ENCODE results near the gene PPP6R2. TPM values are rescaled to one million over a fixed set of nuclear protein-coding genes. Genes with fewer than 3 reads are reported as not detected.

The PPP6R2 gene
- total and polyA plus RNA-seq, 2 donors (not counting 1 experiment from before 2014, with no cell fraction given) = 19.7 to 44.4 TPM

DNA sequence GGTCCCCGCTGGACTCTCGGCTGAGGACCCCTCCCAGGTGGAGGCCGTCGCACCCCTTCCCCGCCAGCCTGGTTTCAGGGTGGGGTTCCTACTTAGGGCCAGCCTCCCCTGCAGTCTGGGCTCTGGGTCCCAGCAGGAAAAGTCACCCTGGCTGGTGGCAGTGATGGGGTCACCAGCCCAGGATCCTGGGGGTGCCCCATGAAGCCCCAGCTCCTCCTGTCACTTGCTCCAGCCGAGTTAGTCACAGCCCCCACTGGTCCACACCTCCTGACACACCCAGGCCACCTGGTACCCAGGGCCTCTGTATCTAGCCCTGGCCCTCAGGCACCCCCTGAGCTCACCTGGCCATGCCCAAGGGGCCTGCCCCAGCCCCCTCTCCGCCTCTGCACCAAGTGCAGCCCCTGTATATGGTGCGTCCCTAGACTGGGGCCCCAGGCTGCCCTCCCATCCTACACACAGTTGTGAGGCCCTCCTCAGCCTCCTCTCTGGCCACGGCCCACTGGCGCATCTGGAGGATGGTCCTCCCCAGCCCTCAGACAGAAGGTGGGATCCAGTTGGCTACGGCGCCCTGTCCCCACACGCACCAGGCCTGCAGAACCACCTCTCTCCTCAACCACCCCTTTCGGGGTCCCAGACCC is 42.4 kb upstream of the PPP6R2 start:
- Histone ChIP-seq H3K79me2 (ENCODE audit: control insufficient read depth, insufficient read depth, low read length) (peaks cover 94% of the 10 kb centered on the region), H3K27me3 (ENCODE audit: control insufficient read depth, insufficient read depth, low read length) (no peaks in the 10 kb centered on the region), H2AFZ (ENCODE audit: low read length) (no peak overlapping the region), H3K36me3 (ENCODE audit: control insufficient read depth, insufficient read depth, low read length) (peaks cover 13% of the 10 kb centered on the region), H3K4me2 (ENCODE audit: extremely low read depth, insufficient read depth, low read length) (peak overlapping the region; percentile 58), H3K4me1 (ENCODE audit: control insufficient read depth, extremely low read depth, insufficient read depth, low read length) (peaks cover 57% of the 10 kb centered on the region), H3K27ac (ENCODE audit: insufficient read depth, low read length) (no peak overlapping the region), H3K4me3 (replicated peaks in 1 of 4; ENCODE audit: control extremely low read depth in 1 of 4, insufficient read depth in 1 of 4, low read depth in 3 of 4, low read length in 4 of 4) (peak overlapping the region in 1 of 4 experiments; percentile 17), H3K9ac (ENCODE audit: insufficient read depth, low read length) (no peak overlapping the region), H4K20me1 (ENCODE audit: control insufficient read depth, extremely low read depth, insufficient read depth, low read length) (peaks cover 2% of the 10 kb centered on the region), H3K9me3 (ENCODE audit: control insufficient read depth, insufficient read depth, low read depth, low read length) (no peaks in the 10 kb centered on the region)
- TF ChIP-seq, protein P1, sequence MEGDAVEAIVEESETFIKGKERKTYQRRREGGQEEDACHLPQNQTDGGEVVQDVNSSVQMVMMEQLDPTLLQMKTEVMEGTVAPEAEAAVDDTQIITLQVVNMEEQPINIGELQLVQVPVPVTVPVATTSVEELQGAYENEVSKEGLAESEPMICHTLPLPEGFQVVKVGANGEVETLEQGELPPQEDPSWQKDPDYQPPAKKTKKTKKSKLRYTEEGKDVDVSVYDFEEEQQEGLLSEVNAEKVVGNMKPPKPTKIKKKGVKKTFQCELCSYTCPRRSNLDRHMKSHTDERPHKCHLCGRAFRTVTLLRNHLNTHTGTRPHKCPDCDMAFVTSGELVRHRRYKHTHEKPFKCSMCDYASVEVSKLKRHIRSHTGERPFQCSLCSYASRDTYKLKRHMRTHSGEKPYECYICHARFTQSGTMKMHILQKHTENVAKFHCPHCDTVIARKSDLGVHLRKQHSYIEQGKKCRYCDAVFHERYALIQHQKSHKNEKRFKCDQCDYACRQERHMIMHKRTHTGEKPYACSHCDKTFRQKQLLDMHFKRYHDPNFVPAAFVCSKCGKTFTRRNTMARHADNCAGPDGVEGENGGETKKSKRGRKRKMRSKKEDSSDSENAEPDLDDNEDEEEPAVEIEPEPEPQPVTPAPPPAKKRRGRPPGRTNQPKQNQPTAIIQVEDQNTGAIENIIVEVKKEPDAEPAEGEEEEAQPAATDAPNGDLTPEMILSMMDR (conservative IDR thresholded peaks at IDR 0.05 in 1 of 2, IDR thresholded peaks at IDR 0.05 in 1 of 2; ENCODE audit: low read depth in 1 of 2, low read length in 2 of 2) = no peak
- TF ChIP-seq EZH2 (IDR thresholded peaks at IDR 0.05; ENCODE audit: low read length, missing control alignments) = no peak
- no peak for DNase-seq (ENCODE audit: low read depth in 2 of 2)

DNA sequence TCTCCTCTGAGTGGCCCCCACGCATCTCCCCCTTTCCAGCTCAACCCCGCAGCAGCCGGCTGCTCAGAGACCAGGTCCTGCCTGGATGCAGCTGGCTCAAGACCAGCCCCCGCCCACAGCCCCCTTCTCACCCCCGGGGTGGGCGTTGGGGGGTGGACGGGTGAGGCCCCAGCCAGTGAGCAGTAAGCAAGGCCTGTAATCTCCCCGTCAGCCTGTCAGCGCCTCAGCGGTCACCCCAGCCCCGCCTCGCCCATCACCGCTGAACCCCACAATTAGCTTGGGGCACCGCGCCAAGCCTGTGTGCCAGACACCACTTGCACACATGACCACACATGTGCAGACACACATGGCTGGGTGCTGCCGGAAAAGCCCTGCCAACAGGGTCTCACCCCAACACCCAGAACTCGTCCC is 41.5 kb upstream of the PPP6R2 start:
- Histone ChIP-seq H3K36me3 (ENCODE audit: control insufficient read depth, insufficient read depth, low read length) (peaks cover 13% of the 10 kb centered on the region), H3K27ac (ENCODE audit: insufficient read depth, low read length) (peak overlapping the region; percentile 56), H3K9ac (ENCODE audit: insufficient read depth, low read length) (peak overlapping the region; percentile 7), H3K9me3 (ENCODE audit: control insufficient read depth, insufficient read depth, low read depth, low read length) (no peaks in the 10 kb centered on the region), H3K27me3 (ENCODE audit: control insufficient read depth, insufficient read depth, low read length) (no peaks in the 10 kb centered on the region), H4K20me1 (ENCODE audit: control insufficient read depth, extremely low read depth, insufficient read depth, low read length) (peaks cover 2% of the 10 kb centered on the region), H3K4me2 (ENCODE audit: extremely low read depth, insufficient read depth, low read length) (peak overlapping the region; percentile 58), H3K4me1 (ENCODE audit: control insufficient read depth, extremely low read depth, insufficient read depth, low read length) (peaks cover 55% of the 10 kb centered on the region), H2AFZ (ENCODE audit: low read length) (no peak overlapping the region), H3K4me3 (replicated peaks in 1 of 4; ENCODE audit: control extremely low read depth in 1 of 4, insufficient read depth in 1 of 4, low read depth in 3 of 4, low read length in 4 of 4) (peak overlapping the region in 3 of 4 experiments; percentile 7 to 25 (median 7)), H3K79me2 (ENCODE audit: control insufficient read depth, insufficient read depth, low read length) (peaks cover 94% of the 10 kb centered on the region)
- DNase-seq (ENCODE audit: low read depth in 2 of 2) = no peak
- TF ChIP-seq EZH2 (IDR thresholded peaks at IDR 0.05; ENCODE audit: low read length, missing control alignments) = no peak
- TF ChIP-seq, protein P1 (conservative IDR thresholded peaks at IDR 0.05 in 1 of 2, IDR thresholded peaks at IDR 0.05 in 1 of 2; ENCODE audit: low read depth in 1 of 2, low read length in 2 of 2) = no peak

DNA sequence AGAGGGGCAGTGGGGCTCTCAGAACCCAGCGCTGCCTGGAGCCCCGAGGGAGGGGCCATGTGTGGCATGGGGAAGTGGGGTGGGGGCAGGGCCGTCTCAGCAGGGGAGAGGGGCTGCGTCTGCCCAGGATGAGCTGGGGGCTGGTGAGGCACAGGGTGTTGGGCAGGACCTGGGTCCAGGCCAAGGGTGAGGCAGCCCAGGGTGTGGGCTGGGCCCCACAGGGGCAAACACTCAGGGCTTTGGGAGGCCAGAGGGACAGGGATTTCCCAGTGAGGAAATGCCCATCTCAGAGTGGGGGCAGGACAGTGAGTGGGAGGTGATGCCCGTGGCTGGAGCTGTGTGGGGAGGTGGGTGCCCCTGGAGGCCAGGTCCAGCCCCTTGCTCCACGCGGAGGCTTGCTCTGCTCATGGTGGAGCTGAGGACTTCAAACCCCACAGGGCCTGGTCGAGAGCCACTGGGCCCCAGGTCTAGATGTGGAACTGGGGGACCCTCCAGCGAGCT is 41.0 kb upstream of the PPP6R2 start:
- H3K4me3 ChIP-seq (replicated peaks in 1 of 4; ENCODE audit: control extremely low read depth in 1 of 4, insufficient read depth in 1 of 4, low read depth in 3 of 4, low read length in 4 of 4) = peak overlapping the region in 2 of 4 experiments; percentile 7 to 25
- peak overlapping the region; percentile 44 for H3K4me2 ChIP-seq (ENCODE audit: extremely low read depth, insufficient read depth, low read length)
- peak overlapping the region; percentile 56 for H3K27ac ChIP-seq (ENCODE audit: insufficient read depth, low read length)
- H3K9ac ChIP-seq (ENCODE audit: insufficient read depth, low read length) = peak overlapping the region; percentile 7
- no peak overlapping the region for H2AFZ ChIP-seq (ENCODE audit: low read length)
- peaks cover 13% of the 10 kb centered on the region for H3K36me3 ChIP-seq (ENCODE audit: control insufficient read depth, insufficient read depth, low read length)
- TF ChIP-seq EZH2 (IDR thresholded peaks at IDR 0.05; ENCODE audit: low read length, missing control alignments) = no peak
- TF ChIP-seq, protein P1 (conservative IDR thresholded peaks at IDR 0.05 in 1 of 2, IDR thresholded peaks at IDR 0.05 in 1 of 2; ENCODE audit: low read depth in 1 of 2, low read length in 2 of 2) = no peak
- H3K27me3 ChIP-seq (ENCODE audit: control insufficient read depth, insufficient read depth, low read length) = no peaks in the 10 kb centered on the region
- DNase-seq (ENCODE audit: low read depth in 2 of 2) = peak in 1 of 2 donors; percentile 28
- no peaks in the 10 kb centered on the region for H3K9me3 ChIP-seq (ENCODE audit: control insufficient read depth, insufficient read depth, low read depth, low read length)
- H3K79me2 ChIP-seq (ENCODE audit: control insufficient read depth, insufficient read depth, low read length) = peaks cover 93% of the 10 kb centered on the region
- peaks cover 51% of the 10 kb centered on the region for H3K4me1 ChIP-seq (ENCODE audit: control insufficient read depth, extremely low read depth, insufficient read depth, low read length)
- H4K20me1 ChIP-seq (ENCODE audit: control insufficient read depth, extremely low read depth, insufficient read depth, low read length) = peaks cover 2% of the 10 kb centered on the region
